Heart right ventricle (tissue), 16 donors: ENCODE results near the gene COPS7A. TPM values are rescaled to one million over a fixed set of nuclear protein-coding genes. Genes with fewer than 3 reads are reported as not detected.
A peak's percentile ranks its signal among the peaks of the same experiment; 100 is the strongest.

Experiments
- ATAC-seq, 8 donors: fragments of 200-7000 bp; cut with Tn5 transposase; one replicate each; pipeline ENCODE4 v1.9.1; 2020; ENCODE audit warnings: mild to moderate bottlenecking in 8 of 8, moderate library complexity in 8 of 8, moderate number of reproducible peaks in 1 of 8
- DNase-seq, 2 donors: peaks; one replicate each; pipeline ENCODE4 v3.0.0-alpha.2; 2020
- H3K27ac ChIP-seq, 10 donors: fragments of 200-600 bp; sonication (generic) in 2 of 10; one replicate each; pipeline versions ENCODE4 v1.5.0 to v1.8.0; 2020 to 2022; ENCODE audit warnings: mild to moderate bottlenecking in 3 of 10
- H3K27me3 ChIP-seq, 7 donors: fragments of 200-600 bp; one replicate each; pipeline ENCODE4 v1.8.0; 2021 to 2022; ENCODE audit warnings: mild to moderate bottlenecking in 2 of 7
- H3K36me3 ChIP-seq, 9 donors: fragments of 200-600 bp; sonication (generic) in 1 of 9; one replicate each; pipeline versions ENCODE4 v1.5.0 to v1.8.0; 2020 to 2022; ENCODE audit warnings: mild to moderate bottlenecking in 2 of 9
- H3K4me1 ChIP-seq, 9 donors: fragments of 200-600 bp; sonication (generic) in 1 of 9; one replicate each; pipeline versions ENCODE4 v1.5.0 to v1.8.0; 2020 to 2022; ENCODE audit warnings: mild to moderate bottlenecking in 4 of 9
- H3K4me3 ChIP-seq, 10 donors: fragments of 200-600 bp; sonication (generic) in 2 of 10; one replicate each; pipeline versions ENCODE4 v1.5.0 to v1.8.0; 2020 to 2022; ENCODE audit warnings: mild to moderate bottlenecking in 7 of 10, moderate library complexity in 2 of 10
- H3K9me3 ChIP-seq, 11 donors: fragments of 200-600 bp in 10 of 11; sonication (generic) in 2 of 11; one replicate each; pipeline versions ENCODE4 v1.5.0 to v1.8.0; 2013 to 2022; ENCODE audit warnings: mild to moderate bottlenecking in 2 of 11, control low read depth in 1 of 11, moderate library complexity in 1 of 11
- CTCF ChIP-seq, 9 donors: fragments of 200-600 bp; sonication (generic) in 2 of 9; IDR thresholded peaks; one replicate each; pipeline versions ENCODE4 v1.5.0 to v1.8.0; 2021 to 2022; ENCODE audit warnings: antibody characterized with exemption in 9 of 9, mild to moderate bottlenecking in 5 of 9, moderate library complexity in 1 of 9
- WGBS, 2 donors: extraction: QIAGEN DNeasy Blood & Tissue Kit; methylation state at CpG; one replicate each; pipeline ENCODE4 v1.1.7; 2013; ENCODE audit warnings: inconsistent platforms in 1 of 2; 5-methylcytosine and 5-hydroxymethylcytosine counted together
- intact Hi-C, 10 donors: fragments of 100-400 bp; cut with DNase I; formaldehyde crosslinking; loops; one replicate each; pipeline versions ENCODE4 v1.11.1 to v1.14.2; 2022
- long read RNA-seq, 3 donors: library from polyadenylated mRNA; unstranded; transcript quantifications; one replicate each; pipeline ENCODE4 v2.0.0, GENCODE V29; 2020 to 2021
- polyA plus RNA-seq, 2 donors: library from polyadenylated mRNA; stranded (reverse); fragments of 200-250 nt; gene quantifications; one replicate each; pipeline ENCODE4 v1.2.3, GENCODE V29; 2013
- total RNA-seq, 10 donors: library from RNA; stranded (reverse); fragmentation: NEBNext Ultra II Directional in 3 of 10; extraction: Animal tissue kit (Norgen Biotek cat#: 25700) in 3 of 10; gene quantifications; one replicate each; pipeline versions ENCODE4 v1.2.1 to v1.2.4, GENCODE V29; 2021 to 2023
- donor health status: Arrhythmogenic right ventricular cardiomyopathy.
- donor health status: ischemic (EF 13 %, LVEDD 7.1; RV severe dilation, severe dysfunction).
- donor health status: healthy with polysubstance abuse.
- donor health status: DM: no; HTN: yes; CAD: no.
- donor health status: DM: no; HTN: no; CAD: no.
- donor health status: ischemic (EF 25% LVEDD 6.9; RV normal size, moderate dysfunction).
- donor health status: ischemic (EF 25% LVEDD 5.7; RV mildly dilated, moderate dysfunction).
- donor health status: healthy.
- donor health status: DM: yes; HTN: yes; CAD: no.
- donor health status: Ischemic cardiomyopathy.
- donor health status: ischemic (EF 35%, LVEDD 5.7; RV mildly dilated, moderate dysfunction).
- donor health status: nonischemic (EF 11% LVEDD 7.7; RV severe dilation, severe dysfunction).
- donor health status: DM: yes; HTN: yes; CAD: no.
- donor health status: PGD.
- donor health status: ischemic (EF 29% LVEDD 5.4; RV normal size, mild dysfunction).
- donor health status: nonischemic (EF 23%, LVEDD 6.1; RV moderate dilation, normal function).

Gene COPS7A, protein sequence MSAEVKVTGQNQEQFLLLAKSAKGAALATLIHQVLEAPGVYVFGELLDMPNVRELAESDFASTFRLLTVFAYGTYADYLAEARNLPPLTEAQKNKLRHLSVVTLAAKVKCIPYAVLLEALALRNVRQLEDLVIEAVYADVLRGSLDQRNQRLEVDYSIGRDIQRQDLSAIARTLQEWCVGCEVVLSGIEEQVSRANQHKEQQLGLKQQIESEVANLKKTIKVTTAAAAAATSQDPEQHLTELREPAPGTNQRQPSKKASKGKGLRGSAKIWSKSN
- total RNA-seq (10 to 100 TPM; 67.4 to 89.8 (median 77.9) TPM), polyA plus RNA-seq (10 to 100 TPM; 31.1 to 91.5 TPM)
- long read RNA-seq, donor 1, transcript COPS7A-215 (8 exons, 2,127 nt): major isoform, 65 of 119 reads
- long read RNA-seq, donor 1, transcript COPS7A-210 (8 exons, 1,832 nt): minor isoform, 17 of 119 reads
- long read RNA-seq, donor 1, transcript COPS7A-204 (7 exons, 2,034 nt): minor isoform, 6 of 119 reads
- long read RNA-seq, donor 1, transcript COPS7A-201 (8 exons, 1,721 nt): minor isoform, 12 of 119 reads
- long read RNA-seq, donor 1, partial matches to known transcripts: 5 of 119 reads
- long read RNA-seq, donor 1, other reads (novel, unspliced or antisense): 10 of 119 reads
- long read RNA-seq, donor 2, transcript COPS7A-202 (7 exons, 1,718 nt): minor isoform, 10 of 151 reads
- long read RNA-seq, donor 2, transcript COPS7A-215 (8 exons, 2,127 nt): major isoform, 73 of 151 reads
- long read RNA-seq, donor 2, transcript COPS7A-201 (8 exons, 1,721 nt): minor isoform, 15 of 151 reads
- long read RNA-seq, donor 2, transcript COPS7A-210 (8 exons, 1,832 nt): minor isoform, 21 of 151 reads
- long read RNA-seq, donor 2, partial matches to known transcripts: 7 of 151 reads
- long read RNA-seq, donor 2, other reads (novel, unspliced or antisense): 17 of 151 reads
- long read RNA-seq, donor 3, transcript COPS7A-201 (8 exons, 1,721 nt): minor isoform, 53 of 494 reads
- long read RNA-seq, donor 3, transcript COPS7A-215 (8 exons, 2,127 nt): major isoform, 289 of 494 reads
- long read RNA-seq, donor 3, transcript COPS7A-210 (8 exons, 1,832 nt): minor isoform, 70 of 494 reads
- long read RNA-seq, donor 3, transcript COPS7A-202 (7 exons, 1,718 nt): minor isoform, 27 of 494 reads
- long read RNA-seq, donor 3, partial matches to known transcripts: 13 of 494 reads
- long read RNA-seq, donor 3, other reads (novel, unspliced or antisense): 24 of 494 reads

GRCh38 chr12:6723607-6724408, at the start of gene COPS7A:
Gene COPS7A (plus strand): TSS chr12:6724046. CDS start chr12:6724657, 611 bp downstream.
- Histone ChIP-seq H3K27ac (peak within 1 kb of the TSS; percentile 81 to 95 (median 88)), H3K4me1 (peaks cover 0 to 20% (median 14%) of the 10 kb centered on the region in 9 donors), H3K9me3 (no peaks in the 10 kb centered on the region), H3K27me3 (no peaks in the 10 kb centered on the region), H3K36me3 (peaks cover 0 to 36% (median 10%) of the 10 kb centered on the region in 9 donors), H3K4me3 (peak within 1 kb of the TSS; percentile 40 to 90 (median 64))
- ATAC-seq (peak; percentile 99 to 100 (median 99)), DNase-seq (peak; percentile 97 to 99)
- WGBS, 2 donors: 0 to 1% methylated on average over 49 of the region's 49 CpGs
- intact Hi-C loops: loop anchor here in 7 of 10 donors (1.0 to 5.0 kb wide), 6 partner anchors 29 to 62 kb away; partner anchors contain the start of genes ING4 (in 4 of the 7), ZNF384 (in 4 of the 7) and MLF2 (in 1 of the 7)
- TF ChIP-seq CTCF (IDR thresholded peaks at IDR 0.05): no peak

DNA sequence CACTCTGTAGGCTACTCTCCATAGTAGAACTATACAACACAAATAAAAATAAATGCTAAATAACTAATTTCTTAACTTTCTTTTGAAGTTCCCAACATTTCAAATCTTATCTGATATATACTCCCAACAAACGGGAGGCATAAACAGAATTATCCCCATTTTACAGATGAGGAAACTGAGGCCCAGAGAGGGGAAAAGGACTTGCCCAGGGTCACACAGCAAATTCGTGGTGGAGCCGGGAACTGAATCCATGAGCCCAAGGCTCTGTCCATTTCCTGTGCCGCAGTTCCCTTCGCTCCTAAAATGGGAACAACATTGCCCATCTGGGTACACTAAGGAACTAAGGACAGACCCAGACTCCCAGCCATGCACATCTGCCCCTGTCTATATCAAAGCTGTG, 46.9 kb upstream of the COPS7A start:
- intact Hi-C loops: no loop called here
- no peaks in the 10 kb centered on the region for H3K4me1 ChIP-seq
- no peak overlapping the region for H3K4me3 ChIP-seq
- TF ChIP-seq CTCF (IDR thresholded peaks at IDR 0.05): no peak
- WGBS, 2 donors: 92 to 96% methylated on average over 5 of the region's 5 CpGs
- DNase-seq: no peak
- peaks cover 0 to 100% (median 64%) of the 10 kb centered on the region in 9 donors for H3K36me3 ChIP-seq
- no peak overlapping the region for H3K27ac ChIP-seq
- no peak for ATAC-seq
- H3K27me3 ChIP-seq: no peaks in the 10 kb centered on the region
- H3K9me3 ChIP-seq: no peaks in the 10 kb centered on the region

- DNase-seq (no peak), ATAC-seq (no peak)
- TF ChIP-seq CTCF (IDR thresholded peaks at IDR 0.05): peak in 8 of 9 donors; percentile 21 to 60 (median 46)
- intact Hi-C loops: loop anchor here in 7 of 10 donors (5.0 to 10.0 kb wide), 4 partner anchors 38 to 83 kb away; partner anchors contain the start of genes COPS7A (in 1 of the 7) and PTMS (in 1 of the 7)
- no peaks in the 10 kb centered on the region for H3K27me3 ChIP-seq
- peaks cover 0 to 47% (median 28%) of the 10 kb centered on the region in 9 donors for H3K4me1 ChIP-seq
- H3K36me3 ChIP-seq: peaks cover 0 to 71% (median 5%) of the 10 kb centered on the region in 9 donors
- WGBS, 2 donors: 69 to 70% methylated on average over 6 of the region's 6 CpGs
- H3K9me3 ChIP-seq: no peaks in the 10 kb centered on the region
- no peak overlapping the region for H3K27ac ChIP-seq
- no peak overlapping the region for H3K4me3 ChIP-seq
Measured at GRCh38 chr12:6684609-6685008, 39.2 kb upstream of the COPS7A start.
